Endothelial cell of umbilical vein (primary cell): ENCODE measurements around the gene CSRP1. TPM values are rescaled to one million over a fixed set of nuclear protein-coding genes. Genes with fewer than 3 reads are reported as not detected.

Experiments
- BruUV-seq: library from RNA; stranded (reverse); fragments of 400-500 nt; replicated peaks from 2 replicates; lab custom pipeline; 2021; lab: Mats Ljungman, UMichigan
- CTCF ChIA-PET: fragments of 300-600, 350-600 bp; sonication (Branson Sonifier 250); formaldehyde crosslinking; loops from one replicate; lab custom pipeline; 2021; ENCODE audit warnings: antibody characterized with exemption, inconsistent platforms; lab: Charles Lee
- POLR2A ChIA-PET: fragments of 300-600, 350-600 bp; sonication (Branson Sonifier 250); formaldehyde crosslinking; loops from one replicate; lab custom pipeline; 2021; ENCODE audit warnings: antibody characterized with exemption, inconsistent platforms; lab: Charles Lee
- DNase-seq: peaks from one replicate; pipeline ENCODE4 v3.0.0-alpha.2; 2011; ENCODE audit warnings: low read depth, low spot score
- FAIRE-seq: peaks from 2 replicates; lab custom pipeline; 2011; peaks lifted over from hg19 to GRCh38; lab: Jason Lieb, UNC
- H2AFZ ChIP-seq: 2 replicates; pipeline ENCODE4 v1.6.0; 2012; ENCODE audit warnings: low read depth, low read length, control low read depth, inconsistent platforms
- H3K27ac ChIP-seq: 2 replicates; pipeline ENCODE4 v1.5.1; 2011; ENCODE audit warnings: low read depth, mild to moderate bottlenecking, control low read depth, low read length, moderate library complexity; ENCODE audit not compliant: insufficient read depth
- H3K27me3 ChIP-seq, 2 experiments: 2 replicates each; pipeline versions ENCODE4 v1.6.0 to v1.6.1; 2011; ENCODE audit warnings: low read length in 2 of 2, mixed read lengths in 1 of 2; ENCODE audit not compliant: control insufficient read depth in 2 of 2, insufficient read depth in 2 of 2
- H3K36me3 ChIP-seq, 2 experiments: 2 replicates in 1 of 2; 3 replicates in 1 of 2; pipeline ENCODE4 v1.5.1; 2011; ENCODE audit warnings: low read length in 2 of 2, mild to moderate bottlenecking in 1 of 2, moderate library complexity in 1 of 2; ENCODE audit not compliant: control insufficient read depth in 2 of 2, insufficient read depth in 2 of 2; ENCODE audit errors: extremely low read depth in 1 of 2
- H3K4me1 ChIP-seq: 3 replicates; pipeline ENCODE4 v1.5.1; 2011; ENCODE audit warnings: mild to moderate bottlenecking, low read length; ENCODE audit not compliant: control insufficient read depth, insufficient read depth; ENCODE audit errors: extremely low read depth
- H3K4me2 ChIP-seq: 2 replicates; pipeline ENCODE4 v1.6.1; 2011; ENCODE audit warnings: low read length, control low read depth, mixed read lengths; ENCODE audit not compliant: insufficient read depth
- H3K4me3 ChIP-seq, 3 experiments: fragments of 200-600 bp in 1 of 3; sonication (generic), shearing (Covaris generic) in 1 of 3; replicated peaks in 1 of 3; 2 replicates each; pipeline ENCODE4 v1.5.1; 2011 to 2016; ENCODE audit warnings: control low read depth in 3 of 3, low read length in 3 of 3, mild to moderate bottlenecking in 2 of 3, inconsistent platforms in 1 of 3, low read depth in 1 of 3, moderate library complexity in 1 of 3; ENCODE audit not compliant: insufficient read depth in 1 of 3
- H3K79me2 ChIP-seq: 2 replicates; pipeline ENCODE4 v1.6.0; 2012; ENCODE audit warnings: low read length, inconsistent platforms; ENCODE audit not compliant: control insufficient read depth, insufficient read depth
- H3K9ac ChIP-seq: replicated peaks from 2 replicates; pipeline ENCODE3; 2011; ENCODE audit warnings: low read length, control low read depth; ENCODE audit not compliant: insufficient read depth; ENCODE audit errors: extremely low read depth
- H3K9me1 ChIP-seq: replicated peaks from 3 replicates; pipeline ENCODE4 v1.6.0; 2011; ENCODE audit warnings: mild to moderate bottlenecking, low read length; ENCODE audit not compliant: control insufficient read depth, insufficient read depth; ENCODE audit errors: extremely low read depth
- H3K9me3 ChIP-seq: replicated peaks from 2 replicates; pipeline ENCODE4 v1.5.1; 2012; ENCODE audit warnings: low read length, inconsistent platforms; ENCODE audit not compliant: control insufficient read depth, insufficient read depth
- H4K20me1 ChIP-seq: replicated peaks from 2 replicates; pipeline ENCODE3; 2011; ENCODE audit warnings: mild to moderate bottlenecking, low read length; ENCODE audit not compliant: control insufficient read depth, insufficient read depth; ENCODE audit errors: extremely low read depth
- CTCF ChIP-seq, 2 donors: IDR thresholded peaks; 1 replicate in 1 of 2; 2 replicates in 1 of 2; pipeline ENCODE4 v1.5.1; 2011; ENCODE audit warnings: low read length in 2 of 2, mild to moderate bottlenecking in 2 of 2, moderate library complexity in 2 of 2, control low read depth in 1 of 2, inconsistent platforms in 1 of 2, low read depth in 1 of 2; ENCODE audit not compliant: insufficient read depth in 1 of 2; ENCODE audit errors: extremely low read depth in 1 of 2
- EZH2 ChIP-seq: IDR thresholded peaks from 2 replicates; pipeline ENCODE4 v1.6.1; 2012; ENCODE audit warnings: borderline replicate concordance, low read depth, mild to moderate bottlenecking, moderate library complexity, low read length, inconsistent platforms; ENCODE audit not compliant: severe bottlenecking
- FOS ChIP-seq: IDR thresholded peaks from 2 replicates; pipeline ENCODE4 v1.6.1; 2011; ENCODE audit warnings: mild to moderate bottlenecking, low read length, moderate library complexity, borderline replicate concordance; ENCODE audit not compliant: insufficient read depth
- GATA2 ChIP-seq: IDR thresholded peaks from 2 replicates; pipeline ENCODE4 v1.7.0; 2011; ENCODE audit warnings: low read depth, mild to moderate bottlenecking, moderate library complexity, mixed read lengths, low read length; ENCODE audit not compliant: insufficient read length, insufficient read depth
- JUN ChIP-seq: IDR thresholded peaks from 2 replicates; pipeline ENCODE4 v1.6.1; 2011; ENCODE audit warnings: borderline replicate concordance, low read depth; ENCODE audit not compliant: insufficient read length, insufficient read depth
- MAX ChIP-seq: IDR thresholded peaks from 2 replicates; pipeline ENCODE4 v1.6.1; 2011; ENCODE audit not compliant: insufficient read depth, insufficient read length
- MYC ChIP-seq: IDR thresholded peaks from one replicate; pipeline ENCODE4 v1.6.1; 2011; ENCODE audit warnings: mild to moderate bottlenecking, low read depth, low read length
- POLR2A ChIP-seq: IDR thresholded peaks from 2 replicates; pipeline ENCODE4 v1.6.1; 2012; ENCODE audit warnings: low read depth, mild to moderate bottlenecking, control low read depth, low read length
- POLR2AphosphoS5 ChIP-seq: IDR thresholded peaks from 2 replicates; pipeline ENCODE4 v1.6.1; 2012; ENCODE audit warnings: low read depth, mild to moderate bottlenecking, control low read depth, low read length, moderate library complexity; ENCODE audit not compliant: insufficient read depth
- dilution Hi-C: fragments of 300-500 bp; cut with MboI; formaldehyde crosslinking; loops from one replicate; pipeline ENCODE4 v1.15.0; 2019; ENCODE audit warnings: low sequenced_read_pairs; ENCODE audit not compliant: extremely low pct_ligation_motif_present
- intact Hi-C: fragments of 100-400 bp; cut with micrococcal nuclease; formaldehyde crosslinking; loops from one replicate; pipeline ENCODE4 v1.10.0; 2022
- polyA plus RNA-seq, 4 experiments: library from polyadenylated mRNA; depleted of rRNA in 3 of 4; stranded (reverse) in 3 of 4; unstranded in 1 of 4; fragments of >200 nt; gene quantifications; 2 replicates each; pipeline versions ENCODE4 v1.2.1 to v1.2.3, GENCODE V29; 2011 to 2012; ENCODE audit warnings: missing spikeins in 1 of 4
- total RNA-seq: library from RNA; stranded (reverse); gene quantifications from 2 replicates; pipeline ENCODE4 v1.2.3, GENCODE V29; 2021

The CSRP1 gene
- total and polyA plus RNA-seq, 2 donors (not counting 3 experiments of a cell fraction or from before 2014, with no cell fraction given): 393 to 510 TPM

DNA sequence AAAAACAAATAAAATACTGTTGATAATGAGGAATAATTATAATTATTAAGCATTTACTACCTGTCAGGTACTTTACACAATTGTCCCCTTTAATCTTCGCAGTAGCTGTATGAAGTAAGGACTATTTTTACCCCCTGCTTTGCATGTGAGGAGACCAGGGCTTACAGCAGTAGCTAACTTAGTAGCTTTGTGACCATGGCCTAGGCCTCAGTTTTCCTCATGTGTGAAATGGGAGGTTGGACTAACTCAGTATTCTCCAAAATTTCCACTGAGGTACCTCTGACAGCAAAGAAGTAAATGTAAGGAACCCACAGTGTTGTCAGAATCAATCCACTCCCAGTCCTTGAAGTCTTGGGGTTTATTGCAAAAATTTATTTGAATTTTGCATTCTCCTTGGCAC, 3.8 kb upstream of the CSRP1 start:
- POLR2A ChIA-PET: no interaction called here

More for the DNA sequence above, 3.8 kb upstream of the CSRP1 start:
- no peak for TF ChIP-seq POLR2AphosphoS5
- TF ChIP-seq POLR2A: no peak
- no peak for TF ChIP-seq MAX
- TF ChIP-seq FOS: no peak
- no peak for TF ChIP-seq GATA2
- TF ChIP-seq EZH2: no peak
- TF ChIP-seq JUN: no peak
- TF ChIP-seq CTCF (IDR thresholded peaks at IDR 0.05; ENCODE audit: extremely low read depth in 1 of 2, insufficient read depth in 1 of 2, low read depth in 1 of 2, low read length in 2 of 2): no peak
- TF ChIP-seq MYC: no peak
- no peak overlapping the region for H3K9ac ChIP-seq
- FAIRE-seq (no peak), DNase-seq (no peak)
- no peaks in the 10 kb centered on the region for H3K9me1 ChIP-seq
- no peaks in the 10 kb centered on the region for H3K36me3 ChIP-seq
- intact Hi-C loops: no loop called here
- H3K27ac ChIP-seq: no peak overlapping the region
- H3K4me3 ChIP-seq: no peak overlapping the region
- no peaks in the 10 kb centered on the region for H3K9me3 ChIP-seq
- no peaks in the 10 kb centered on the region for H4K20me1 ChIP-seq
- H3K4me2 ChIP-seq: no peak overlapping the region
- H3K79me2 ChIP-seq: peaks cover 11% of the 10 kb centered on the region
- BruUV-seq: no TSS peak
- CTCF ChIA-PET: interaction anchor here (1.1 to 26.3 kb wide), 3 partner anchors 20 to 75 kb away, joined by 3 to 1317 read pairs (median 140); partner anchors contain the start of gene PHLDA3
- peaks cover 24% of the 10 kb centered on the region for H3K4me1 ChIP-seq
- dilution Hi-C loops: no loop called here
- H2AFZ ChIP-seq: no peak overlapping the region
- no peaks in the 10 kb centered on the region for H3K27me3 ChIP-seq
